Left lung (tissue), 10 donors: Measurements from ENCODE around the gene CHAC2. TPM values are rescaled to one million over a fixed set of nuclear protein-coding genes. Genes with fewer than 3 reads are reported as not detected.
A peak's percentile ranks its signal among the peaks of the same experiment; 100 is the strongest.
"Not testable (repeated sequence)": the region's sequence is repeated elsewhere in the genome, so short reads cannot be mapped to it uniquely, and the experiment has no call there.

Source experiments
- ATAC-seq: fragments of 200-7000 bp; cut with Tn5 transposase; one replicate; pipeline ENCODE4 v1.9.1; 2020; ENCODE audit warnings: moderate library complexity
- DNase-seq, 4 donors: peaks; one replicate each; pipeline ENCODE4 v3.0.0-alpha.2; 2013 to 2020
- H3K27ac ChIP-seq, 2 donors: fragments of 200-600 bp; sonication (generic) in 1 of 2; one replicate each; pipeline versions ENCODE4 v1.5.0 to v1.8.0; 2020 to 2021
- H3K27me3 ChIP-seq, 2 donors: fragments of 200-600 bp; sonication (generic) in 1 of 2; one replicate each; pipeline versions ENCODE4 v1.5.0 to v1.8.0; 2020 to 2021
- H3K36me3 ChIP-seq, 2 donors: fragments of 200-600 bp; sonication (generic) in 1 of 2; one replicate each; pipeline versions ENCODE4 v1.5.0 to v1.8.0; 2020 to 2021
- H3K4me1 ChIP-seq, 2 donors: fragments of 200-600 bp; one replicate each; pipeline ENCODE4 v1.8.0; 2021
- H3K4me3 ChIP-seq, 2 donors: fragments of 200-600 bp; sonication (generic) in 1 of 2; one replicate each; pipeline versions ENCODE4 v1.5.0 to v1.8.0; 2020 to 2021; ENCODE audit warnings: mild to moderate bottlenecking in 1 of 2
- H3K9me3 ChIP-seq, 2 donors: fragments of 200-600 bp; sonication (generic) in 1 of 2; one replicate each; pipeline versions ENCODE4 v1.5.0 to v1.8.0; 2020 to 2021
- intact Hi-C, 2 donors: fragments of 100-400 bp; cut with DNase I; formaldehyde crosslinking; loops; one replicate each; pipeline versions ENCODE4 v1.11.2 to v1.14.2; 2022
- polyA plus RNA-seq, 6 donors: library from polyadenylated mRNA; unstranded; fragments of 120-200 nt; gene quantifications; one replicate each; pipeline ENCODE4 v1.2.1, GENCODE V29; 2013; ENCODE audit not compliant: insufficient read length in 6 of 6
- total RNA-seq, 2 donors: library from RNA; stranded (reverse); fragmentation: NEBNext Ultra II Directional; extraction: Animal tissue kit (Norgen Biotek cat#: 25700); gene quantifications; one replicate each; pipeline ENCODE4 v1.2.1, GENCODE V29; 2021
- TF ChIP-seq, protein P1 (sequence below), 2 donors: fragments of 200-600 bp; sonication (generic) in 1 of 2; IDR thresholded peaks; one replicate each; pipeline versions ENCODE4 v1.5.0 to v1.8.0; 2021; ENCODE audit warnings: antibody characterized with exemption in 2 of 2
- donor health status: DM: no; HTN: yes; CAD: no.
- donor health status: DM: no; HTN: no; CAD: no.

Gene CHAC2
- total and polyA plus RNA-seq, 8 donors: 1.6 to 9.6 (median 2.4) TPM

DNA sequence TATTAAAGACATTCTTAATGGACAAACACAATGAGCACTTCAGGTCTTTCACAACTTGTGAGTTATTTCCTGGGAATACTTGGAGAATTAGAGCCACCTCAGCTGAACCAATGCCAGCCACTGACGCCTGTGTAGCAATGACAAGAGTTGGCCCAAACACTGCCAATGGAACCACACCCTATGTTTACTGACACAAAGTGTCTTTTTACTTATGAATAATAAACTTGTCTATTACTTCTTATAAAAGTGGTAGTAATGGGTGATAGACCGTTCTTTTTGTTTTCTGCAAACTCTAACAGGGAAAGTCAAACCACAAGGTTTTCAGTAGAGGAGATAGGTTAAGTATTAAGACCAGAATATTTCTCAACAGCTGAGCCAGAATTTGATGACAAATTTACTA, 12.5 kb upstream of the CHAC2 start:
- Histone ChIP-seq H3K36me3 (peaks cover 0 to 44% of the 10 kb centered on the region in 2 donors), H3K4me3 (no peak overlapping the region), H3K27ac (peak overlapping the region in 1 of 2 donors; percentile 19), H3K27me3 (no peaks in the 10 kb centered on the region), H3K9me3 (no peaks in the 10 kb centered on the region), H3K4me1 (peaks cover 0 to 4% of the 10 kb centered on the region in 2 donors)
- DNase-seq (peak in 1 of 4 donors; percentile 69), ATAC-seq (peak; percentile 89)
- intact Hi-C loops: no loop called here
- TF ChIP-seq, protein P1, sequence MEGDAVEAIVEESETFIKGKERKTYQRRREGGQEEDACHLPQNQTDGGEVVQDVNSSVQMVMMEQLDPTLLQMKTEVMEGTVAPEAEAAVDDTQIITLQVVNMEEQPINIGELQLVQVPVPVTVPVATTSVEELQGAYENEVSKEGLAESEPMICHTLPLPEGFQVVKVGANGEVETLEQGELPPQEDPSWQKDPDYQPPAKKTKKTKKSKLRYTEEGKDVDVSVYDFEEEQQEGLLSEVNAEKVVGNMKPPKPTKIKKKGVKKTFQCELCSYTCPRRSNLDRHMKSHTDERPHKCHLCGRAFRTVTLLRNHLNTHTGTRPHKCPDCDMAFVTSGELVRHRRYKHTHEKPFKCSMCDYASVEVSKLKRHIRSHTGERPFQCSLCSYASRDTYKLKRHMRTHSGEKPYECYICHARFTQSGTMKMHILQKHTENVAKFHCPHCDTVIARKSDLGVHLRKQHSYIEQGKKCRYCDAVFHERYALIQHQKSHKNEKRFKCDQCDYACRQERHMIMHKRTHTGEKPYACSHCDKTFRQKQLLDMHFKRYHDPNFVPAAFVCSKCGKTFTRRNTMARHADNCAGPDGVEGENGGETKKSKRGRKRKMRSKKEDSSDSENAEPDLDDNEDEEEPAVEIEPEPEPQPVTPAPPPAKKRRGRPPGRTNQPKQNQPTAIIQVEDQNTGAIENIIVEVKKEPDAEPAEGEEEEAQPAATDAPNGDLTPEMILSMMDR (IDR thresholded peaks at IDR 0.05): no peak

DNA sequence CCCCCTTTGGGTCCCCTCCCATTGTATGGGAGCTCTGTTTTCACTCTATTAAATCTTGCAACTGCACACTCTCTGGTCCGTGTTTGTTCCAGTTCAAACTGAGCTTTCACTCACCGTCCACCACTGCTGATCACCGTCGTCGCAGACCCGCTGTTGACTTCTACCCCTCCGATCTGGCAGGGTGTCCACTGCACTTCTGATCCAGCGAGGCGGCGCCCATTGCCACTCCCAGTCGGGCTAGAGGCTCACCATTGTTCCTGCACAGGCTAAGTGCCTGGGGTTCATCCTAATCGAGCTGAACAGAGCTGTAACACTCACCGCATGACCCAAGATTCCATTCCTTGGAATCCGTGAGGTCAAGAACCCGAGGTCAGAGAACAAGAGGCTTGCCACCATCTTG, 11.0 kb upstream of the CHAC2 start:
- Histone ChIP-seq H3K36me3 (peaks cover 0 to 40% of the 10 kb centered on the region in 2 donors), H3K4me1 (peaks cover 0 to 4% of the 10 kb centered on the region in 2 donors), H3K27me3 (no peaks in the 10 kb centered on the region), H3K4me3 (no peak overlapping the region), H3K27ac (no peak overlapping the region), H3K9me3 (no peaks in the 10 kb centered on the region)
- ATAC-seq (no peak), DNase-seq (peak in 1 of 4 donors; percentile 50)
- TF ChIP-seq, protein P1 (IDR thresholded peaks at IDR 0.05): no peak
- intact Hi-C loops: no loop called here

DNA sequence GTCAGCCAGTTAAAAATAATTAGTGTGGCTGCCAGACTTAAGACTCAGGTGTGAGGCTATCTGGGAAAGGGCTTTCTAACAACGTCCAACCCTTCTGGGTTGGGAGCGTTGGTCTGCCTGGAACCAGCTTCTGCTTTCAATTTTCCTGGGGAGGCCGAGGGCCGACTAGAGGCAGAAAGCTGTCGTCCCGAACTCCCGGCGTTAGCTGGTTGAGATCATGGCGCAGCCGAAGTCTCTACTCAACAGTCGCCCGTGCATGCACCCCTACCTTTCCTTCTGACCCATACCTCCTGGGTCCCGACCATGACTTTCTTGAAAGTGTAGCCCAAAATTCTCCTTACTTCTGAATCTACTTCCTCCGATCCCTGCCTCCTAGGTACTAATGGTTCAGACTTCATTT, 10.4 kb upstream of the CHAC2 start:
- H3K27ac ChIP-seq, H3K4me3 ChIP-seq, DNase-seq, ATAC-seq, H3K27me3 ChIP-seq, H3K9me3 ChIP-seq, H3K4me1 ChIP-seq, intact Hi-C loops: not testable (repeated sequence)
- H3K36me3 ChIP-seq: peaks cover 0 to 44% of the 10 kb centered on the region in 2 donors

DNA sequence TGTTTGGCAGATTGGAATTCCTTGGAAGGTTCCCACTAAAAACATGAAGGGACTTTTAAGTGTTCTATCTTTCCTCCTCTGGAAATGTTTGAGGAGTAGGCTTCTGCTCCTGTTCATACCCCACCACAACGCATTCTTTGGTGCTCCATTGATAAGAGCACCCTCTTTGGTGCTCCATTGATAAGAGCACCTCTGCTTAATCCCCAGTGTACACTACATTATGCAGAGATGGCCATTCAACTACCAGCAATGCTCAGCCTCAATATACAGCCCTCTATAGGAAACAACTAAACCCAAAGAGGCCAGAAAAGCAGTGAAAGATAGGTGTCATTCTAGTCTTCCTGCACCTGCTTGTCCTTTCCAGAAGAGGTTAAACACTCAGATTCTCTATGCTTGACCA, 1.8 kb upstream of the CHAC2 start:
- TF ChIP-seq, protein P1 (IDR thresholded peaks at IDR 0.05): no peak
- Histone ChIP-seq H3K4me3 (no peak overlapping the region), H3K27me3 (no peaks in the 10 kb centered on the region), H3K9me3 (no peaks in the 10 kb centered on the region), H3K36me3 (peaks cover 0 to 14% of the 10 kb centered on the region in 2 donors), H3K27ac (no peak overlapping the region), H3K4me1 (peaks cover 0 to 16% of the 10 kb centered on the region in 2 donors)
- no peak for DNase-seq
- no peak for ATAC-seq
- intact Hi-C loops: no loop called here

DNA sequence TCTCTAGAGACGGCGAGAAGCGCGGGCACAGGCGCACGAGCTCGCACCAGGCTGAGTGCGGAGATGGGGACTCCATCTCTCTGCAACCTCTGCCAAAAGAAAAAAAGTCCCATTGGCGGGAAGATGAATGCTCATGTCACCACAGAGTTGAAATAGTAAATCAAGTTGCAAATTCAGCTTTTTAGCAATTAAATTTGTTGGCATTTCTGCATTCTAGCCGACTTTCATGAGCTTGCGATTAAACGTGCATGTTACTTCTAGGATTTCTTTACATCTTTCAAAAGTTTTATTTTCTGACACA, 588 bp downstream of the CHAC2 start:
- H3K4me1 ChIP-seq: peaks cover 0 to 16% of the 10 kb centered on the region in 2 donors
- ATAC-seq (no peak), DNase-seq (peak in 1 of 4 donors; percentile 83)
- peak overlapping the region; percentile 74 to 79 for H3K4me3 ChIP-seq
- TF ChIP-seq, protein P1 (IDR thresholded peaks at IDR 0.05): no peak
- H3K9me3 ChIP-seq: no peaks in the 10 kb centered on the region
- peaks cover 0 to 5% of the 10 kb centered on the region in 2 donors for H3K36me3 ChIP-seq
- intact Hi-C loops: no loop called here
- no peaks in the 10 kb centered on the region for H3K27me3 ChIP-seq
- peak overlapping the region in 1 of 2 donors; percentile 81 for H3K27ac ChIP-seq

DNA sequence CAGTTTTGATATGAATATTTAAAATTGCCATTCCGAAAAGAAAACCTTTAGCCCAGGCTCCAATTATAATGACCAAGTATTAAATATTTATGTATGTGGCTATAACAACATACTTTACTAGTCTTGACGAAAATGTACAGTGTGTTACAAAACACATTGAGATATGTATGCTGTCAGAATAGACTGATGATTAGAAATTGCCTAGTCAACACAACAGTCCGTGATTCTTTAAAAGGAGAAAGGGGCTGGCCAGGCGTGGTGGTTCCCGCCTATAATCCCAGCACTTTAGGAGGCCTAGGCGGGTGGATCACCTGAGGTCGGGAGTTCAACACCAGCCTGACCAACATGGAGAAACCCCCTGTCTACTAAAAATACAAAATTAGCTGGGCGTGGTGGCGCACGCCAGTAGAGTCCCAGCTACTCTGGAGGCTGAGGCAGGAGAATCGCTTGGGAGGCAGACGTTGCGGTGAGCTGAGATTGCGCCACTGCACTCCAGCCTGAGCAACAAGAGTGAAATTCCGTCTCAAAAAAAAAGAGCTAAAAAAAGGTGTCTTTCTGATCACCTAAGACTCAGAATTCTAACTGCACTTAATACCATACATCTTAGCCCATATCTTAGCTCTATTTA, 1.8 kb downstream of the CHAC2 start:
- ATAC-seq: no peak
- peak overlapping the region in 1 of 2 donors; percentile 74 for H3K4me3 ChIP-seq
- intact Hi-C loops: no loop called here
- no peak for DNase-seq
- TF ChIP-seq, protein P1 (IDR thresholded peaks at IDR 0.05): no peak
- no peak overlapping the region for H3K27ac ChIP-seq
- H3K4me1 ChIP-seq: peaks cover 0 to 16% of the 10 kb centered on the region in 2 donors
- no peaks in the 10 kb centered on the region for H3K9me3 ChIP-seq
- no peaks in the 10 kb centered on the region for H3K27me3 ChIP-seq
- H3K36me3 ChIP-seq: peaks cover 0 to 8% of the 10 kb centered on the region in 2 donors
